Astrocyte of the hippocampus (primary cell): ENCODE data around the gene IQGAP3.
A peak's percentile ranks its signal among the peaks of the same experiment; 100 is the strongest.
"Not testable (repeated sequence)": the region's sequence is repeated elsewhere in the genome, so short reads cannot be mapped to it uniquely, and the experiment has no call there.

Experiments
- DNase-seq: peaks from one replicate; pipeline ENCODE4 v3.0.0; 2011; ENCODE audit warnings: low read depth, low spot score

The IQGAP3 gene, protein sequence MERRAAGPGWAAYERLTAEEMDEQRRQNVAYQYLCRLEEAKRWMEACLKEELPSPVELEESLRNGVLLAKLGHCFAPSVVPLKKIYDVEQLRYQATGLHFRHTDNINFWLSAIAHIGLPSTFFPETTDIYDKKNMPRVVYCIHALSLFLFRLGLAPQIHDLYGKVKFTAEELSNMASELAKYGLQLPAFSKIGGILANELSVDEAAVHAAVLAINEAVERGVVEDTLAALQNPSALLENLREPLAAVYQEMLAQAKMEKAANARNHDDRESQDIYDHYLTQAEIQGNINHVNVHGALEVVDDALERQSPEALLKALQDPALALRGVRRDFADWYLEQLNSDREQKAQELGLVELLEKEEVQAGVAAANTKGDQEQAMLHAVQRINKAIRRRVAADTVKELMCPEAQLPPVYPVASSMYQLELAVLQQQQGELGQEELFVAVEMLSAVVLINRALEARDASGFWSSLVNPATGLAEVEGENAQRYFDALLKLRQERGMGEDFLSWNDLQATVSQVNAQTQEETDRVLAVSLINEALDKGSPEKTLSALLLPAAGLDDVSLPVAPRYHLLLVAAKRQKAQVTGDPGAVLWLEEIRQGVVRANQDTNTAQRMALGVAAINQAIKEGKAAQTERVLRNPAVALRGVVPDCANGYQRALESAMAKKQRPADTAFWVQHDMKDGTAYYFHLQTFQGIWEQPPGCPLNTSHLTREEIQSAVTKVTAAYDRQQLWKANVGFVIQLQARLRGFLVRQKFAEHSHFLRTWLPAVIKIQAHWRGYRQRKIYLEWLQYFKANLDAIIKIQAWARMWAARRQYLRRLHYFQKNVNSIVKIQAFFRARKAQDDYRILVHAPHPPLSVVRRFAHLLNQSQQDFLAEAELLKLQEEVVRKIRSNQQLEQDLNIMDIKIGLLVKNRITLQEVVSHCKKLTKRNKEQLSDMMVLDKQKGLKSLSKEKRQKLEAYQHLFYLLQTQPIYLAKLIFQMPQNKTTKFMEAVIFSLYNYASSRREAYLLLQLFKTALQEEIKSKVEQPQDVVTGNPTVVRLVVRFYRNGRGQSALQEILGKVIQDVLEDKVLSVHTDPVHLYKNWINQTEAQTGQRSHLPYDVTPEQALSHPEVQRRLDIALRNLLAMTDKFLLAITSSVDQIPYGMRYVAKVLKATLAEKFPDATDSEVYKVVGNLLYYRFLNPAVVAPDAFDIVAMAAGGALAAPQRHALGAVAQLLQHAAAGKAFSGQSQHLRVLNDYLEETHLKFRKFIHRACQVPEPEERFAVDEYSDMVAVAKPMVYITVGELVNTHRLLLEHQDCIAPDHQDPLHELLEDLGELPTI (N-terminal part only)

GRCh38 chr1:156571919-156572662 is at the start of gene IQGAP3:
IQGAP3 (minus strand) TSS chr1:156572565; CDS start chr1:156572529, 36 bp downstream.
- peak; percentile 92 for DNase-seq

- DNase-seq, result no peak
Observed at GRCh38 chr1:156619582-156619955, 47.2 kb upstream of the IQGAP3 start.

DNA sequence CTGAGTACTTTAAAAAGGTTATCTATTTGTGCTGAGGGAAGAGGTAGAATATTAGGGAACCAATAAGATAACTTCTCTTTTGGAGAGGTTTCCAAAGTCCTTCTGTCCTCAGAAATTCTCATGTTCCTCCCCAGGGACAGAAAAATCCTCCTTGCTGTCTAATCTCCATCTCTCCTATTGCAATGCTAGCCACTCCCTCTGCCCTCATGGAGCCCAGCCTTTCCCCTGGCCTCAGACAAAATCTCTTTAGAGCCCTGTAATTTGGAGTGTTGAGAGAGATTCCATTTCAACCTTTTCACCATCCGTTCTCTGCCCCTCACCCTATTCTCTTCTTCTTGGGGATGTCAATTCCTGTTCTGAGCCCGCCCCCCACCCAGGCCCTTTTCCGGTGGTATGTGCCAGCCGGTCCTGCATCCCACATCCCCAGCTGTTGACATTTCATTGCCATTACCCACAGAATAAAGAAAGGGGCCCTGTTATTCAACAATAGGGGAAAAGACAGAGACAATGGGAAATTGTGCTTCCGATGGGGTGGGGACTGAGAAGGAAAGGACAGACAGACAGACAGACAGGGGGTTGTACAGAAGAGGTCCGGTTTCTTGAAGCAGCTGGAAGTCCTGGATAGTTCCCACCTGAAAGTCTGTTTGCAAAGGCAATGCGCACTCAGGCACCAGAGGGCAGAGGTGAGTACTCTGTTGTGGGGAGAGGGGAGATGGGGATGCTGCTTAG is 46.7 kb upstream of the IQGAP3 start, which contains the start of gene HAPLN2:
Gene HAPLN2, plus strand, starts transcription at position 563 of the 729 bp plus-strand sequence. CDS start 4,076 bp downstream, outside the sequence.
- DNase-seq, result peak; percentile 32

- peak; percentile 39 for DNase-seq
Observed at GRCh38 chr1:156616463-156616862, 44.1 kb upstream of the IQGAP3 start.

DNA sequence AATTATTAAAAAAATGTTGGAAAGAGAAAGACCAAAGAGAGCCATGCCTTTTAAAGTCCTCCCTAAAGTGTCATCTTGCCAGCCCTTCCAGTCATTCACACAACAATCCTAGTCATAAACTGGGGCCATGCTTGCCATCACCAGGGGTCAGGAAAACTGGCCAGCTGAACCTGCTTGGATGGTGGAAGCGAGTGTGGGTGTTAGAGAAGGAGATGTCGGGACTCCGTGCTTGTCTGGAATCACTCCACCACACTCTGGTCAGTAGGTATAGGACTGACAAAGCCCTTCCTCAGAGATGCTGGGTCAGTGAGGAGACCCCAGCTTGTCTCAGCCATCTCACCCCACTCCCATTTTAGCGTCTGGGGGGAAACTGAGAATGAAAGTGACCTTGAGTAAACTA is 43.6 kb upstream of the IQGAP3 start:
- no peak for DNase-seq

- no peak for DNase-seq
Observed at GRCh38 chr1:156612666-156613065, 40.3 kb upstream of the IQGAP3 start.

GRCh38 chr1:156610072-156610471 is 37.7 kb upstream of the IQGAP3 start:
- not testable (repeated sequence) for DNase-seq

DNA sequence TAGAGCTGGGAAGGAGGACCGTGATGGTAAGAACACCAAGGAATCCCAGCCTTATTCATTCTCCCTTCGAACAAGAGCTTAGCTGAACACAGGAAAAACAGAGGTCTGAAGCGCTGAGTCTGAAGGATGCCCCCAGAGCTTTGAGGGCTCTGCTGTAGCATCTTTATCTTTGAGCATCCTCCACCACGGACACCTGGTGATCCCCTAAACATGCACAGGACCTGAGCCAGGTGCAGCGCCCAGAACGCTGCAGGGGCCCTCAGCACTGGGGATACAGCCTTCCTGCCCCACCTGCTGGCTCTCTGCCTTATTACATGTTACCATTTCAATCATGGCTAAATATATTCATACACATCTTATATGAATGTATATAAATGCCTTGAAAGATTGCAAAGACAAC is 36.6 kb upstream of the IQGAP3 start:
- DNase-seq, result peak; percentile 33

- peak; percentile 78 for DNase-seq
Observed at GRCh38 chr1:156608036-156608674, 35.8 kb upstream of the IQGAP3 start.

DNA sequence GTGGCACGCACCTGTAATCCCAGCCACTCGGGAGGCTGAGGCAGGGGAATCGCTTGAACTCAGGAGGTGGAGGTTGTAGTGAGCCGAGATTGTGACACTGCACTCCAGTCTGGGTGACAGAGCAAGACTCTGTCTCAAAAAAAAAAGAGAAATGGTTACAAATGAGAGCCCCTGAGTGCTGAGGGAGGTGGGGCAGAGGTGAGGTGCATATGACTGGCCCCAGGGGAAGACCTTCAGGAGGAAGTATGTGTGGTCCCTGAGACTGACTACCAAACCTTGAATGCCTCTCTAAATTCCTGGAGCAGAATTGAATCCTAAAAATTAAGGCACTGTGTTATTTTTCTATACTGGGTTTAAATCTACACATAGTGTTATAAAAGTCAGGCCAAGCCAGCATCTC is 35.0 kb upstream of the IQGAP3 start:
- not testable (repeated sequence) for DNase-seq

GRCh38 chr1:156602557-156602993 is 30.2 kb upstream of the IQGAP3 start:
- no peak for DNase-seq

GRCh38 chr1:156601892-156602291 is 29.5 kb upstream of the IQGAP3 start:
- no peak for DNase-seq

DNA sequence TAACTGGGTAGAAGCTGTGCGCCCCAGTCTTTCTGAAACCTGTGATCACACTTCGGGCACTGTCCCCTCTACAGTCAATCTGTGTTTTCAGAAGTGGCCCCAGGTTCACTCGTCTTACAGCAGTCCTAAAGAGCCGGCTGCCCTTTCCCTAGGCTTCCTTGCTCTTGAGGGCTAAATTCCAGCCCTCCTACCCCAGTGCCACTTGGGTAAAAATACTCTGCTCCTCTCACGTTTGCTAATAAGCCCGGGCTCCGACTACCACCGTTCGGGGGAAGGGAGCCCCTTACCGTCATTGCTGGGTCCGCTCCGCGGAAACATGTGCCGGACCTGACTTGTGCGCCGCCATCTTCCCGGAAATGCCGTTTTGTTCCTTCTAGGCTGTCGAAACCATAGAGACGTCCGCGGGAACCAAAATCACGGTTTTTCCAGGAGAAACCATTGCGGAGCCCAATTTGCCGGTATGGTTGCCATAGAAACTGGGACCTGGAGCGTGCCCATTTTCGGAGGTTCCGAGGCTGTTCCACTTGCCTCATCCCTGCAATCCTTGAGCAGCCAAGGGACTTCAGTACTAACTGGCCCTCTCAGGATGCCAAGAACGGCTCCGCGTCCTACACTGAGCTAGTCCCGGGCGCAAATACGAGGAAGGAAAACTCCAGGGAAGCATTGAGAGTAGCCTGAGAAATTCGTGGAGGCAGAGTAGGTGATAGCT is 28.9 kb upstream of the IQGAP3 start, which contains the start of gene GPATCH4:
Gene GPATCH4, minus strand, starts transcription at position 358 of the 709 bp plus-strand sequence.
- DNase-seq, result peak; percentile 95

DNA sequence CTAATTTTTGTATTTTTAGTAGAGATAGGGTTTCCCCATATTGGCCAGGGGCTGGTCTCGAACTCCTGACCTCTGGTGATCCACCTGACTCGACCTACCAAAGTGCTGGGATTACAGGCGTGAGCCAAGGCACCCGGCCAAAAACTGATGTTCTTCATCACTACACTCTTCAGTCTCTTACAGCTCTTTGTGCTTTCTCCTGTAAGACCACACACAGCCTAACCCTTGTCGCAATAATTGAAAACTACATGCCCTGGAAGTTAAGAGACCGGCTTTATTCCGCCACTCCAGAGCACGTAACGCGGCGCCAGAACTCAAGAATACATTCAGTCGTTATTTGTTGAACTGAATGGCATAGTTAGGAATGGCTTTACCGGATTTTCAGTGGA is 28.4 kb upstream of the IQGAP3 start:
- no peak for DNase-seq

DNA sequence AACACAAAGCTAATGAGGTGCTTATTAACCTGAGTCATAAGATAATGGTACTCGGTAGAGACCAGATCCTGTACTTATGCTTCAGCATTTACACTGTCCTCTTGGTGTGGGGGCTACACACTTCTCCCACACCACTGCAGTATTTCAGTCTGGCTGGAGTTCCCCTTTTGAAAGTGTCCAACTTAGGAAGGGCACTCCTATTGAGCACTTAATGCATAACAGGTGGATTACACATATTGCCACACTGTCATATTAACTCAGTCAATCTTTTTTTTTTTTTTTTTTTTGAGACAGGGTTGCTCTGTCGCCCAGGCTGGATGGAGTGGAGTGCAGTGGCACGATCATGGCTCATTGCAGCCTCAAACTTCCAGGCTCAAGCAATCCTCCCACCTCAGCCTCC is 27.4 kb upstream of the IQGAP3 start:
- DNase-seq, result no peak

DNA sequence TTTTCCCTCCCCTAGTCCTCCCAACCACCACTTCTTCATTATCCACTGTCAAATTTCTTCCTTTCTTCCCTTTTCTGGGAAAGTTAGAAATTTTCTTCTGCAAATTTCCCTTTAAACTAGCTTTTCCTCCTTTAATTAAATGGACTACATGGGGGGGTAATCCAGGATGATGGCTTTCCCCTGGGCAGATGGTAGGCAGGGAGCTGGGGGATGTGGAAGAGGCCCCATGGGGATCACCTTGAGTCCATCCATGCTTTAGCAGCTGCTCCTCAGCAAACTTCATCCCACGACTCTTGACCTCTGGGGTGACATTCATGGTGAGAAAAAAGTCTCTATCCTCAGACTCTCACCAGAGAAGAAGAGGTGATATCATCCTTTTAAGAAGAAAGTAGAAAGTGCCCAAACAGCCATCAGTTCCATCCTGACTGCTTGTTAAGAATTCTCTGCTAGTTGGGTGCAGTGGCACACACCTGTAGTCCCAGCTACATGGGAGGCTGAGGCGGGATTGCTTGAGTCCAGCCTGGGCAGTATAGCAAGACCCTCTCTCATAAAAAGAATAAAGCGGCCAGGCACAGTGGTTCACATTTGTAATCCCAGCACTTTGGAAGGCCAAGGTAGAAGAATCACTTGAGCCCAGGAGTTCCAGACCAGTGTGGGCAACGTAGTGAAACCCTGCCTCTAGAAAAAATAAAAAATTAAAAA is 26.5 kb upstream of the IQGAP3 start:
- no peak for DNase-seq

DNA sequence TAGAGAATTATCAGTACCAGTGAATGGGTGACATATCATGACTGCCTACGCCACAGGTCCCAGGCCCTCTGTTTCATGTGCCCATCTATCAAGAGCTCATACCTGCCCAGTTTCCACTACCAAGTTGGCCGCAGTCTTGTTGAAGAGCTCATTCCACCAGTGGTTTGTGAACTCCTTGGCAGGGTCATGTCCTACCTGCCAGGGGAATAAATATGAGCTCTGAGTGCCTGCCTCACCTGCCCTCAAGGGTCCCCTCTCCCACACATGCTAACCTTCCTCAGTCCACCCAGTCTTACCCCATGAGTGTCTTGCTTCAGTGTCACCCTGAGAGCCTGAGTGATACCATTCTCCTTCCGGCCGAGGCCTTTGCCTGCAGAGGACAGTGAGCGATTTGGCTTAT is 25.8 kb upstream of the IQGAP3 start:
- DNase-seq, result no peak

- DNase-seq, result no peak
Observed at GRCh38 chr1:156596426-156596825, 24.1 kb upstream of the IQGAP3 start.
